Jurkat, Clone E6-1 (cell line): ENCODE results near the gene PAIP2B.

ENCODE experiments used
- DNase-seq: peaks from one replicate; pipeline ENCODE4 v3.0.0-alpha.2; 2011; ENCODE audit warnings: low read depth, low spot score
- H3K4me3 ChIP-seq: 2 replicates; pipeline ENCODE4 v1.5.1; 2011; ENCODE audit warnings: mild to moderate bottlenecking, low read length, control low read depth, moderate library complexity

PAIP2B gene

DNA sequence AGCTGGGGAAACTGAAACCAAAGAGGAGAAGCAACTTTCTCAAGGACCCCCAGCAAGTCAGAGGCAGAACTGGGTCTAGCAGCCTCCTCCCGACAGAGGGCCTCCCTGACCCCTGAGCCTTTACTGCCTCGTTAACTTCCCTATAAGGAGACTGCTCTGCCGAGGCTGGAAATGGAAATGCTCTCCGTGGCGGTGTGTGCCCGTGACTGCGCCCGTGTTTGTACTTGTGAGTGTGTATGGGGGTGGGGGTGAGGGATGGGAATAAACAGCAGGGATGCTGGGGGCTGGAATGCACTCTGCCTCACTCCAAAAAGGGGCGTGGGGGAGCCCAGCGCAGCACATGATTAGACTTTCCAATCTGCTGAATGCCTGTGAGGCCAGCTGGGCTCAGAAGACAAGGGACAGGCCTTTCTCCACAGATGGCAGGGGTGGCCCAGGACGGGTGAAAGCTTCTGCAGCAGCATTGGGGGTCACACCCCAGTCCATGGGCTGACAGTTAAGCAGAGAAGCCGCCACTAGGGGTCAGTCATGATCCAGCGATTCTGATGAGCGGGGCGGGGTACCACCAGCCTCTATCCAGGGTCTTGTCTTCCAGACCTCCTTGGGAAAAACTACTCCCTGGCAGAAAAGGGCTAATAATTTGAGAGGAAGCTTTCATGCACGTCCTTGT is 69.6 kb downstream of the PAIP2B start:
- no peak overlapping the region for H3K4me3 ChIP-seq
- peak; percentile 27 for DNase-seq

DNA sequence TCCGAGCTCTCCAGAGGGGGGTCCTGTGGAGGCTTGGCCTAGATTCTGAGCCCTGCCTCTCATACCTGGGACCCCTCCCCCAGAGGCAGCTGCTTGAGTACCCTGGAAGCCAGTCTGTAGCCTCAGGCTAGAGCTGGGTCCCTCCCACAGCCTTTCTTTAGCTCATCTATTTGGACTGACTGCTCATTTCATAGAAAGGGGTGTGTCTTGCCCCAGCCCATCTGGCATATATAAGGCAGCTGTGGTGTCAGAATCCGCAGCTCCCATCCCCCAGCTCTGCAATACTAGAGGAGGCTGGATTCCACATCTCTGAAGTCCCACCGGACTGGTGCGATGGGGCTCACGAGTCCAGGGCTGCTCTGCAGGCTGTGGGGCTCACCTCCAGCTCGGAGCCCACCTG is 70.3 kb downstream of the PAIP2B start:
- DNase-seq: peak; percentile 36
- H3K4me3 ChIP-seq: no peak overlapping the region

DNA sequence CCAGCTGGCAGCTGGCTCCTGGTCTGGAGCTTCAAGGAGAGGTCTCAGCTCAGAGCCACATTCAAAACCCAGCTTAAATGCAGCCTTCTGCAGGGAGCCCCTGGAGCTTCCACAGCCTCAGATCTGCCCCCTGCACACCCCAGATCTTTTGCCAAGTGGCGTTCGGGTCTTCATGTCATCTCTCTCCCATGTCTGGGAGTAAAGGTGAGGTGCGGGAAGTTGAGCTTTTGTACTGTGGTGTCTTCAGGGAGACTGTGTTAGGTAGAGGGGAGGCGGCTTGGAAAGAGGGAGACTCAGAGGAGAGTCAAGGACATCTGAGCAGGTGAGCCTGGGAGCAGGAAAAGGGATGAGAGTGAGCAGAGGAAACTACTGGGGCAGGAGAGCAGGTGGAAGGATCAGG is 71.1 kb downstream of the PAIP2B start:
- DNase-seq: no peak
- H3K4me3 ChIP-seq: no peak overlapping the region

- no peak overlapping the region for H3K4me3 ChIP-seq
- peak; percentile 25 for DNase-seq
Measured at GRCh38 chr2:71154798-71155197, 72.1 kb downstream of the PAIP2B start.

GRCh38 chr2:71154279-71154678 is 72.6 kb downstream of the PAIP2B start:
- DNase-seq: no peak
- H3K4me3 ChIP-seq: no peak overlapping the region

DNA sequence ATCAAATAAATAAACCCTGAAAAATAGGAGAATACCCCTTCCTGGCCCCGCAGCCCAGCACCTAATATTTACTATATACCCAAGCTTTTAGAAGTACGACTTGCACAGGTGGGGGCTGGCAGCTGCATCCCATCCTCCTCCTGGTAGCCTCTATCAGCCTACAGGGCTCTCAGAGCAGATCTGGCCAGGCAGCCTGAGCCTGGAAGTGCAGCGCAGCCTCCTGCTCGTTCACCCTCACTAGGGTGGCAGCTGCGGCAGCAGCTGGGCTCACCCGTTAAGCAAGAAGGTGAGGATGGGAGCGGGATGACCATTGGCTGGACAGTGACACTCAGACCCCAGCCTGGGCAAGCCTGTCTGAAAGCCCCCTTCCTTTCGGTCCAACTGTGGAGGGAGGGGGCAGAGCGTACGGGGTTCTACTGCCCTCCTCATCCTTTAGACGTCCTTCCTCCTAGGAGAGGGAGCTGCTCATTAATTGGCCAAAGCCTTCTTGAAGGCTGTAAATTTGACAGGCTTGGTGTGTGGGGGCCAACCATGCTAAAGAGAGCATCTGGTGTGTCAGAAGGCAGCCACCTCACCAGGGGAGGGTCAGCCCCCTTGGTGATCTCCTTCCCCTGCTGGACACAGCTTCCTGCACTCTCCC is 73.2 kb downstream of the PAIP2B start:
- H3K4me3 ChIP-seq: no peak overlapping the region
- DNase-seq: no peak

DNA sequence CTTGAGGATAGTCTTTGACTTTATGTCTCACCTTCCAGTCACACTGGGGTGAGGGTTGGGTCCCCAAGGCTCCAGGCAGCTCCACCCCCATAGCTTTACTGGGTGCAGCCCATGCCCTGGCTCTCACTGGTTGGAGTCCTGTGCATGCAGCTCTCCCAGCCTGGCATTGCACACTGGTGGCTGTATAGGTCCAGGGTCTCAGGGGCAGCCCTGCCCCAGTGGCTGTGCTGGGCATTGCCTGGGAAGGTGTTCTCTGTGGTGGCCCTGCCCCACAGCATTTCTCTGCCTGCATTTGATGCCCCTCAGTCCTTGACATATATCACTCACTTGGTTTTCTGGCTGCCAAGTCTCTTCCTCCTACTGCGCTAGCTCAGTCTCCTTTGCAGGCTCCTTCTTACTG is 75.3 kb downstream of the PAIP2B start:
- no peak overlapping the region for H3K4me3 ChIP-seq
- no peak for DNase-seq

DNA sequence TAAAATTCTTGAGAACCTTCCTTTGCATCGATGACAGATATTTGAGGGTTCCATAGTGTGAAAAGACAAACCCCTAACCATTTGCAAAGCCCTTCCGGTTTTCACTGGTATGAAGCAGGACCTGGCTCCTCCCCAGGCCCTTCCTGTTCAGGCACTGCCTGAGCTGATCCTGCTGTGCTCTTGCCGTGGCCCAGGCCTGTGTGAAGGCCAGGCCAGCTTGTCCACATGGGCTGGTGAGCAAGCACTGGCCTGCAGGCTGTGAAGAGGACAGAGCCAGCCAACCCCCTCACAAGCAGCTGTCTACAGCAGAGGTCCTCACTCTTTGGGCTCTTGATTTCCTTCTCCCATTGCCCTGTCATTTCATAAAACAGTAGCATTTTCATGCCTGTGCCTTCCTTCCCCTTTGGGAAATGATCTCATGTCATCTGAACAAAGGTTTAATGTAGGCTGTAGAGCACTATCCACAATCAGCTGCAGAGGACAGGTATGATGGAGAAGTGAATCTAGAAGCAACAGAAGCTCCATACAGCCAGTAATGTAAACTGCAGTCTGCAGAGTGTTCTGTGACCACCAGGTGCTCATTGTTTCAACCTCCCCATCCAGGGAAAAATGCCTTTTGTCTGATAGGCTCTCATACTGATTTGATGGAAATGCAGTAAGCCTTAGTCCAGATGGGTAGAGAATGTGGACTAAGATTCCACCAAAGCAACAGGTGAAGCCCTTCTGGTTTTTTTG is 76.7 kb downstream of the PAIP2B start:
- no peak for DNase-seq
- H3K4me3 ChIP-seq: no peak overlapping the region

GRCh38 chr2:71148506-71149063 is 78.3 kb downstream of the PAIP2B start:
- H3K4me3 ChIP-seq: no peak overlapping the region
- no peak for DNase-seq

GRCh38 chr2:71143782-71144181 is 83.1 kb downstream of the PAIP2B start:
- no peak overlapping the region for H3K4me3 ChIP-seq
- DNase-seq: no peak

DNA sequence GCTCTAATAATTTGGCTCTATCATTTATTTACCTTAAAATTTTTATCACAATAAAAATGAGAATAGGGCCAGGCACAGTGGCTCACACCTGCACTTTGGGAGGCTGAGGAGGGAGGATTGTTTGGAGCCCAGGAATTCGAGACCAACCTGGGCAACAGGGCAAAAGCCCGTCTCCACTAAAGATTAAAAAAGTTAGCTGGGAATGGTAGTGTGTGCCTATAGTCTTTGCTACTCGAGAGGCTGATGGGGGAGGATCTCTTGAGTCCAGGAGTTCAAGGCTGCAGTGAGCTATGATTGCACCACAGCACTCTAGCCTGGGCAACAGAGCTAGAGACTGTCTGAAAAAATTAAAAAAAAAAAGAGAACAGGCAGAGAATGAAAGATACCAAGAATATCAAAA is 90.7 kb downstream of the PAIP2B start:
- no peak for DNase-seq
- no peak overlapping the region for H3K4me3 ChIP-seq

- no peak overlapping the region for H3K4me3 ChIP-seq
- no peak for DNase-seq
Measured at GRCh38 chr2:71133603-71134002, 93.3 kb downstream of the PAIP2B start.
